ENCODE data around the gene GRIA4. TPM values are rescaled to one million over a fixed set of nuclear protein-coding genes. Genes with fewer than 3 reads are reported as not detected.
A peak's percentile ranks its signal among the peaks of the same experiment; 100 is the strongest.

Gene GRIA4
- total RNA-seq, 1 experiment from 2014 or later: not detected

GRCh38 chr11:105786741-105787140 is 176.9 kb downstream of the GRIA4 start:
- Histone ChIP-seq H3K36me3 (ENCODE audit: low read depth) (no peaks in the 10 kb centered on the region), H2AFZ (no peak overlapping the region; the same call in 1 of the 2 replicates)
- POLR2A ChIA-PET (ENCODE audit: unreplicated experiment): no interaction called here

GRCh38 chr11:105789579-105790420 is 179.9 kb downstream of the GRIA4 start:
- Histone ChIP-seq H3K9me2 (ENCODE audit: insufficient read depth) (no peaks in the 10 kb centered on the region), H4K20me1 (ENCODE audit: insufficient read depth) (no peaks in the 10 kb centered on the region), H3K36me3 (ENCODE audit: low read depth) (no peaks in the 10 kb centered on the region), H3K79me2 (ENCODE audit: low read depth) (no peaks in the 10 kb centered on the region), H3F3A (ENCODE audit: insufficient read depth, low read depth) (no peaks in the 10 kb centered on the region), H3K4me1 (replicated peaks; ENCODE audit: insufficient read depth) (no peaks in the 10 kb centered on the region), H3K27ac (no peak overlapping the region), H3K9me3 (ENCODE audit: insufficient read depth, low read depth) (no peaks in the 10 kb centered on the region), H3K4me2 (no peak overlapping the region), H3K4me3 (no peak overlapping the region), H2AFZ (no peak overlapping the region), H3K27me3 (ENCODE audit: insufficient read depth, low read depth) (no peaks in the 10 kb centered on the region)
- BruUV-seq (replicated peaks): no TSS peak
- POLR2A ChIA-PET (ENCODE audit: unreplicated experiment): no interaction called here
- intact Hi-C loops (cut with micrococcal nuclease; ENCODE audit: unreplicated experiment): no loop called here
- CTCF ChIA-PET: no interaction called here
- DNase-seq: no peak
- TF ChIP-seq CTCF (conservative IDR thresholded peaks at IDR 0.05): no peak

More at GRCh38 chr11:105786741-105787140, 176.9 kb downstream of the GRIA4 start:
- intact Hi-C loops (cut with micrococcal nuclease; ENCODE audit: unreplicated experiment): no loop called here
- Histone ChIP-seq H3K4me1 (replicated peaks; ENCODE audit: insufficient read depth) (no peaks in the 10 kb centered on the region), H3K4me3 (no peak overlapping the region), H3K27ac (no peak overlapping the region), H3K9me3 (ENCODE audit: insufficient read depth, low read depth) (no peaks in the 10 kb centered on the region), H3K27me3 (ENCODE audit: insufficient read depth, low read depth) (no peaks in the 10 kb centered on the region), H3K4me2 (no peak overlapping the region), H3F3A (ENCODE audit: insufficient read depth, low read depth) (no peaks in the 10 kb centered on the region), H3K79me2 (ENCODE audit: low read depth) (no peaks in the 10 kb centered on the region), H4K20me1 (ENCODE audit: insufficient read depth) (no peaks in the 10 kb centered on the region), H3K9me2 (ENCODE audit: insufficient read depth) (no peaks in the 10 kb centered on the region)
- no peak for TF ChIP-seq EZH2 (IDR thresholded peaks at IDR 0.05; ENCODE audit: low read depth)
- TF ChIP-seq CTCF (conservative IDR thresholded peaks at IDR 0.05): no peak
- DNase-seq: no peak
- CTCF ChIA-PET: no interaction called here
- BruUV-seq (replicated peaks): no TSS peak

GRCh38 chr11:105790840-105791239 is 181.0 kb downstream of the GRIA4 start:
- no peak for DNase-seq
- BruUV-seq (replicated peaks): no TSS peak

More at GRCh38 chr11:105790840-105791239, 181.0 kb downstream of the GRIA4 start:
- Histone ChIP-seq H3F3A (ENCODE audit: insufficient read depth, low read depth) (no peaks in the 10 kb centered on the region), H4K20me1 (ENCODE audit: insufficient read depth) (no peaks in the 10 kb centered on the region), H3K9me3 (ENCODE audit: insufficient read depth, low read depth) (no peaks in the 10 kb centered on the region), H3K27me3 (ENCODE audit: insufficient read depth, low read depth) (no peaks in the 10 kb centered on the region), H3K36me3 (ENCODE audit: low read depth) (no peaks in the 10 kb centered on the region), H3K4me2 (no peak overlapping the region), H3K4me1 (replicated peaks; ENCODE audit: insufficient read depth) (no peaks in the 10 kb centered on the region), H2AFZ (peak overlapping the region; percentile 14; the same call in 1 of the 2 replicates), H3K79me2 (ENCODE audit: low read depth) (no peaks in the 10 kb centered on the region), H3K4me3 (no peak overlapping the region), H3K9me2 (ENCODE audit: insufficient read depth) (no peaks in the 10 kb centered on the region), H3K27ac (no peak overlapping the region)
- intact Hi-C loops (cut with micrococcal nuclease; ENCODE audit: unreplicated experiment): no loop called here
- no peak for TF ChIP-seq EZH2 (IDR thresholded peaks at IDR 0.05; ENCODE audit: low read depth)
- TF ChIP-seq CTCF (conservative IDR thresholded peaks at IDR 0.05): no peak
- ChIA-PET CTCF (no interaction called here), POLR2A (ENCODE audit: unreplicated experiment) (no interaction called here)
